K562 (cell line): ENCODE results near the gene LEPROT. TPM values are rescaled to one million over a fixed set of nuclear protein-coding genes. Genes with fewer than 3 reads are reported as not detected.

Experiments used
- ATAC-seq: fragments of 200-7000 bp; cut with Tn5 transposase; 3 replicates; pipeline ENCODE4 v1.9.1; 2020; ENCODE audit warnings: moderate library complexity
- BruUV-seq: library from RNA; stranded (reverse); fragments of 400-500 nt; replicated peaks from 2 replicates; lab custom pipeline; 2021; lab: Mats Ljungman, UMichigan
- CTCF ChIA-PET: fragments of 300-600 bp; formaldehyde crosslinking; extraction: SDS; loops from one replicate; lab custom pipeline; 2021; ENCODE audit warnings: low intra/inter-chr PET ratio; lab: Yijun Ruan, JAX
- POLR2A ChIA-PET: fragments of 300-600, 350-650 bp; sonication (Branson Sonifier 250); formaldehyde crosslinking; extraction: SDS; loops from one replicate; lab custom pipeline; 2021; ENCODE audit warnings: antibody characterized with exemption, inconsistent platforms; lab: Yijun Ruan, JAX
- DNase-seq, 4 experiments: peaks; one replicate each; pipeline versions ENCODE4 v3.0.0 to v3.0.0-alpha.2; 2011 to 2018; ENCODE audit warnings: low spot score in 3 of 4, mixed read lengths in 3 of 4; ENCODE audit errors: extremely low read depth in 1 of 4
- FAIRE-seq: peaks from 2 replicates; lab custom pipeline; 2011; peaks lifted over from hg19 to GRCh38; lab: Jason Lieb, UNC
- H2AFZ ChIP-seq: 2 replicates; pipeline ENCODE4 v1.6.0; 2011; ENCODE audit warnings: low read depth, low read length, control low read depth, inconsistent platforms
- H3K27ac ChIP-seq: fragments of 200-600 bp; 3 replicates; pipeline ENCODE4 v1.8.0; 2011; ENCODE audit warnings: low read depth, mild to moderate bottlenecking, control low read depth, inconsistent platforms, low read length, moderate library complexity, mixed read lengths; ENCODE audit errors: extremely low read depth
- H3K27me3 ChIP-seq, 2 experiments: fragments of 300-600 bp in 1 of 2; 2 replicates in 1 of 2; 3 replicates in 1 of 2; pipeline versions ENCODE4 v1.6.0 to v1.8.0; 2011; ENCODE audit warnings: inconsistent platforms in 2 of 2, low read length in 2 of 2, mild to moderate bottlenecking in 1 of 2, mixed read lengths in 1 of 2, moderate library complexity in 1 of 2; ENCODE audit not compliant: control insufficient read depth in 2 of 2, insufficient read depth in 2 of 2
- H3K36me3 ChIP-seq: fragments of 300-600 bp; 3 replicates; pipeline ENCODE4 v1.8.0; 2011; ENCODE audit warnings: mild to moderate bottlenecking, low read length, inconsistent platforms; ENCODE audit not compliant: control insufficient read depth, insufficient read depth
- H3K4me1 ChIP-seq, 2 experiments: fragments of 200-600 bp in 1 of 2; replicated peaks in 1 of 2; 2 replicates in 1 of 2; 3 replicates in 1 of 2; pipeline versions ENCODE4 v1.5.1 to v1.8.0; 2011; ENCODE audit warnings: inconsistent platforms in 2 of 2, low read length in 2 of 2, mild to moderate bottlenecking in 1 of 2, mixed read lengths in 1 of 2, moderate library complexity in 1 of 2; ENCODE audit not compliant: control insufficient read depth in 2 of 2, insufficient read depth in 2 of 2
- H3K4me2 ChIP-seq: 2 replicates; pipeline ENCODE4 v1.6.1; 2011; ENCODE audit warnings: low read length, control low read depth, inconsistent platforms, mixed read lengths; ENCODE audit not compliant: insufficient read depth
- H3K4me3 ChIP-seq: fragments of 200-600 bp; sonication (generic), shearing (Covaris generic); 2 replicates; pipeline ENCODE4 v1.5.1; 2016; ENCODE audit warnings: control low read depth, inconsistent platforms
- H3K79me2 ChIP-seq: fragments of 200-600 bp; 3 replicates; pipeline ENCODE4 v1.8.0; 2011; ENCODE audit warnings: low read length, inconsistent platforms; ENCODE audit not compliant: control insufficient read depth, insufficient read depth
- H3K9ac ChIP-seq, 2 experiments: 2 replicates each; pipeline versions ENCODE4 v1.6.0 to v1.6.1; 2011; ENCODE audit warnings: low read depth in 2 of 2, low read length in 2 of 2, control low read depth in 1 of 2, inconsistent platforms in 1 of 2, mild to moderate bottlenecking in 1 of 2, mixed read lengths in 1 of 2; ENCODE audit not compliant: insufficient read depth in 1 of 2
- H3K9me1 ChIP-seq: one replicate; pipeline ENCODE4 v1.6.0; 2011; ENCODE audit warnings: inconsistent platforms, mild to moderate bottlenecking, low read length, moderate library complexity; ENCODE audit not compliant: control insufficient read depth, insufficient read depth
- H3K9me3 ChIP-seq: replicated peaks from 2 replicates; pipeline ENCODE4 v1.5.1; 2011; ENCODE audit warnings: low read depth, low read length, inconsistent platforms; ENCODE audit not compliant: control insufficient read depth, insufficient read depth
- H4K20me1 ChIP-seq: replicated peaks from 2 replicates; pipeline ENCODE4 v1.6.1; 2011; ENCODE audit warnings: low read length, inconsistent platforms, mixed read lengths; ENCODE audit not compliant: control insufficient read depth, insufficient read depth
- C11orf30 ChIP-seq: fragments of 450-650 bp; IDR thresholded peaks from 2 replicates; pipeline ENCODE4 v1.6.1; 2016; ENCODE audit warnings: low read depth, mild to moderate bottlenecking
- FOSL1 ChIP-seq: fragments of 200-800 bp; sonication (Bioruptor generic); conservative IDR thresholded peaks from 2 replicates; pipeline ENCODE4 v1.6.1; 2016; ENCODE audit warnings: missing genetic modification characterization, missing compliant biosample characterization
- MEIS2 ChIP-seq: fragments of 450-650 bp; IDR thresholded peaks from 2 replicates; pipeline ENCODE4 v1.6.1; 2014; ENCODE audit warnings: mild to moderate bottlenecking; ENCODE audit not compliant: partially characterized antibody
- POLR2B ChIP-seq: fragments of 450-650 bp; IDR thresholded peaks from 2 replicates; pipeline ENCODE4 v1.6.1; 2018; ENCODE audit warnings: low read depth; ENCODE audit not compliant: partially characterized antibody
- RFX7 ChIP-seq: fragments of 250-450 bp; sonication (Bioruptor Pico); IDR thresholded peaks from 2 replicates; pipeline ENCODE4 v1.5.1; 2021; ENCODE audit warnings: mild to moderate bottlenecking
- SMARCA4 ChIP-seq: fragments of 450-650 bp; IDR thresholded peaks from 2 replicates; pipeline ENCODE4 v1.6.1; 2016
- SMARCB1 ChIP-seq: IDR thresholded peaks from 2 replicates; pipeline ENCODE4 v1.6.1; 2011; ENCODE audit warnings: improper control_type of control experiment, low read depth; ENCODE audit not compliant: insufficient read length
- ZNF316 ChIP-seq: fragments of 450-650 bp; IDR thresholded peaks from 2 replicates; pipeline ENCODE4 v1.6.1; 2016
- WGBS: fragments of 100-300 bp; shearing (Covaris generic); methylation state at CpG from one replicate; pipeline ENCODE4 v1.1.6; 2016; ENCODE audit warnings: low coverage, mixed read lengths; ENCODE audit not compliant: insufficient coverage; ENCODE audit errors: missing lambda C conversion rate; 5-methylcytosine and 5-hydroxymethylcytosine counted together
- in situ Hi-C: fragments of 300-500 bp; cut with MboI; formaldehyde crosslinking; loops from 4 replicates; pipeline ENCODE4 v1.15.0; 2018; ENCODE audit warnings: inconsistent platforms, mixed read lengths
- intact Hi-C: fragments of 100-400 bp; cut with micrococcal nuclease; formaldehyde crosslinking; loops from 2 replicates; pipeline ENCODE4 v1.14.2; 2022
- polyA plus RNA-seq, 8 experiments: library from polyadenylated mRNA; depleted of rRNA in 4 of 8; stranded (reverse) in 5 of 8; unstranded in 3 of 8; fragments of >200 nt; fragmentation: Nextera tagmentation in 2 of 8; fragmentation: Illumina TruSeq in 1 of 8; extraction: Ambion mirVana in 2 of 8; extraction: Trizol in 1 of 8; gene quantifications; 2 replicates each; pipeline versions ENCODE4 v1.2.1 to v1.2.3, GENCODE V29; 2011 to 2014; ENCODE audit warnings: inconsistent platforms in 1 of 8, missing spikeins in 1 of 8
- total RNA-seq, 7 experiments: library from RNA; depleted of rRNA in 6 of 7; stranded (reverse); fragments of >200 nt in 6 of 7; fragmentation: Illumina TruSeq in 2 of 7; extraction: Trizol in 2 of 7; gene quantifications; 2 replicates each; pipeline versions ENCODE4 v1.2.1 to v1.2.3, GENCODE V29; 2011 to 2021; ENCODE audit warnings: low replicate concordance in 1 of 7
- TF ChIP-seq, protein P1 (sequence below): fragments of 450-650 bp; IDR thresholded peaks from 2 replicates; pipeline ENCODE4 v1.6.1; 2016
- TF ChIP-seq, protein P2 (sequence below), 2 experiments: fragments of 450-650 bp; conservative IDR thresholded peaks; 2 replicates each; pipeline ENCODE4 v1.6.1; 2017; ENCODE audit warnings: mild to moderate bottlenecking in 2 of 2, moderate library complexity in 2 of 2
- TF ChIP-seq, protein P3 (sequence below), 2 experiments: fragments of 450-650 bp in 1 of 2; sonication (generic) in 1 of 2; formaldehyde crosslinking in 1 of 2; IDR thresholded peaks in 1 of 2; conservative IDR thresholded peaks in 1 of 2; 2 replicates each; pipeline versions ENCODE4 v1.6.1 to v1.8.1; 2016 to 2023; ENCODE audit warnings: mild to moderate bottlenecking in 2 of 2, moderate library complexity in 2 of 2, inconsistent platforms in 1 of 2, missing genetic modification reagents in 1 of 2
- TF ChIP-seq, protein P4 (sequence below): sonication (generic); IDR thresholded peaks from 2 replicates; pipeline ENCODE4 v1.6.1; 2016
- TF ChIP-seq, protein P5 (sequence below), 2 experiments: IDR thresholded peaks in 1 of 2; conservative IDR thresholded peaks in 1 of 2; 2 replicates each; pipeline ENCODE4 v1.6.1; 2016; ENCODE audit warnings: low read depth in 2 of 2, mild to moderate bottlenecking in 1 of 2, missing compliant biosample characterization in 1 of 2, missing genetic modification characterization in 1 of 2, moderate library complexity in 1 of 2

Gene LEPROT
- total and polyA plus RNA-seq, 9 of the 15 experiments (the other 6 are each of a cell fraction or from before 2014, with no cell fraction given), result 28.1 to 97.5 (median 45.8) TPM

DNA sequence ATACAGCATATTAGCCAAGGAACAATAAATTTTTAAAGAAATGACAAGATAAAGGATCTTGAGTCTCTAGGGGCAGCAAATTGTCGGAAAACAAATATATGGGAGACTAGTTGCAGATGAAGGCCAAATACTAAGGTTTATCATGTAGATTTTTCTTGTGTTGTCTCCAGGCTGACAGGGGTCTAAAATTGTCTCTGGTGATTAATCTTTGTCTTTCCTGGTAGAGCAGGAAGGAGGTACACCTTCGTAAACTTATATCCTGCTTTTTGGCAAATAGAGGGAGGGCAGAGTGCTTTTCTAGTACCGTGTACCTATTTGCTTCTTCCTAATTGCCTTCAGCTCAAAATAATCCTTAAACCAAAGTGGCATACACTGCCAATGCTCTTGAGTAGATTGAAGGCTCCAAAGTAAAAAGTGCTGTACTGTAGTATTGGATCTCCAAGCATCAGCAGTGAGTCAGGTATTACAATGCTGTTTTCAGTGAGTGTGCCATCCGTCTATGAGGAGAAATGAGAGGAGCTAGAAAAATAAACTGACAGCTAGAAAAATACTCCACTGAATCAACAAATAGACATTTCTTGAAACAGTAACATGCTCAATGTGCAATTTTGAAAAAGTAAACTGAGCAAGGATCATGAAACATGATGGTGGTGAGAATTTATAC lies 1.8 kb upstream of the LEPROT start:
- H2AFZ ChIP-seq, result peak overlapping the region; percentile 58
- no peaks in the 10 kb centered on the region for H3K9me3 ChIP-seq
- H3K27ac ChIP-seq, result peak overlapping the region; percentile 85
- no peaks in the 10 kb centered on the region for H3K27me3 ChIP-seq
- peaks cover 25% of the 10 kb centered on the region for H3K36me3 ChIP-seq
- H3K4me3 ChIP-seq, result no peak overlapping the region
- ATAC-seq (no peak), FAIRE-seq (no peak), DNase-seq (peak in 1 of 4 experiments; percentile 46)
- in situ Hi-C loops (loop anchor here (5.0 kb wide), 1 partner anchor 181 kb away; no protein-coding TSS in a partner anchor), intact Hi-C loops (no loop called here)
- peak overlapping the region; percentile 95 for H3K4me2 ChIP-seq
- peaks cover 34% of the 10 kb centered on the region for H3K79me2 ChIP-seq
- 22% methylated on average over 4 of the region's 4 CpGs for WGBS
- TF ChIP-seq ZNF316 (peak; percentile 70), FOSL1 (tag) (peak; percentile 49), RFX7 (CRISPR knock-in tag) (no peak), POLR2B (peak; percentile 24), C11orf30 (peak; percentile 33; the same call in 1 of the 2 replicates), SMARCA4 (peak; percentile 32; the same call in 1 of the 2 replicates), SMARCB1 (no peak), MEIS2 (peak; percentile 74)
- TF ChIP-seq, protein P1, sequence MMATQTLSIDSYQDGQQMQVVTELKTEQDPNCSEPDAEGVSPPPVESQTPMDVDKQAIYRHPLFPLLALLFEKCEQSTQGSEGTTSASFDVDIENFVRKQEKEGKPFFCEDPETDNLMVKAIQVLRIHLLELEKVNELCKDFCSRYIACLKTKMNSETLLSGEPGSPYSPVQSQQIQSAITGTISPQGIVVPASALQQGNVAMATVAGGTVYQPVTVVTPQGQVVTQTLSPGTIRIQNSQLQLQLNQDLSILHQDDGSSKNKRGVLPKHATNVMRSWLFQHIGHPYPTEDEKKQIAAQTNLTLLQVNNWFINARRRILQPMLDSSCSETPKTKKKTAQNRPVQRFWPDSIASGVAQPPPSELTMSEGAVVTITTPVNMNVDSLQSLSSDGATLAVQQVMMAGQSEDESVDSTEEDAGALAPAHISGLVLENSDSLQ, result peak; percentile 68; the same call in 1 of the 2 replicates
- TF ChIP-seq, protein P2, sequence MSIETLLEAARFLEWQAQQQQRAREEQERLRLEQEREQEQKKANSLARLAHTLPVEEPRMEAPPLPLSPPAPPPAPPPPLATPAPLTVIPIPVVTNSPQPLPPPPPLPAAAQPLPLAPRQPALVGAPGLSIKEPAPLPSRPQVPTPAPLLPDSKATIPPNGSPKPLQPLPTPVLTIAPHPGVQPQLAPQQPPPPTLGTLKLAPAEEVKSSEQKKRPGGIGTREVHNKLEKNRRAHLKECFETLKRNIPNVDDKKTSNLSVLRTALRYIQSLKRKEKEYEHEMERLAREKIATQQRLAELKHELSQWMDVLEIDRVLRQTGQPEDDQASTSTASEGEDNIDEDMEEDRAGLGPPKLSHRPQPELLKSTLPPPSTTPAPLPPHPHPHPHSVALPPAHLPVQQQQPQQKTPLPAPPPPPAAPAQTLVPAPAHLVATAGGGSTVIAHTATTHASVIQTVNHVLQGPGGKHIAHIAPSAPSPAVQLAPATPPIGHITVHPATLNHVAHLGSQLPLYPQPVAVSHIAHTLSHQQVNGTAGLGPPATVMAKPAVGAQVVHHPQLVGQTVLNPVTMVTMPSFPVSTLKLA (conservative IDR thresholded peaks at IDR 0.05), result 0 out of 4 replicates have a peak, but pooled peaks of 1 of the 2 experiments have one; percentile 5
- TF ChIP-seq, protein P3, sequence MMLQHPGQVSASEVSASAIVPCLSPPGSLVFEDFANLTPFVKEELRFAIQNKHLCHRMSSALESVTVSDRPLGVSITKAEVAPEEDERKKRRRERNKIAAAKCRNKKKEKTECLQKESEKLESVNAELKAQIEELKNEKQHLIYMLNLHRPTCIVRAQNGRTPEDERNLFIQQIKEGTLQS (IDR thresholded peaks at IDR 0.05), result no peak
- TF ChIP-seq, protein P3 (CRISPR knock-in tag; conservative IDR thresholded peaks at IDR 0.05), result no peak
- TF ChIP-seq, protein P4, sequence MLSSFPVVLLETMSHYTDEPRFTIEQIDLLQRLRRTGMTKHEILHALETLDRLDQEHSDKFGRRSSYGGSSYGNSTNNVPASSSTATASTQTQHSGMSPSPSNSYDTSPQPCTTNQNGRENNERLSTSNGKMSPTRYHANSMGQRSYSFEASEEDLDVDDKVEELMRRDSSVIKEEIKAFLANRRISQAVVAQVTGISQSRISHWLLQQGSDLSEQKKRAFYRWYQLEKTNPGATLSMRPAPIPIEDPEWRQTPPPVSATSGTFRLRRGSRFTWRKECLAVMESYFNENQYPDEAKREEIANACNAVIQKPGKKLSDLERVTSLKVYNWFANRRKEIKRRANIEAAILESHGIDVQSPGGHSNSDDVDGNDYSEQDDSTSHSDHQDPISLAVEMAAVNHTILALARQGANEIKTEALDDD, result 0 out of 2 replicates have a peak, but pooled peaks have one; percentile 30
- TF ChIP-seq, protein P5, sequence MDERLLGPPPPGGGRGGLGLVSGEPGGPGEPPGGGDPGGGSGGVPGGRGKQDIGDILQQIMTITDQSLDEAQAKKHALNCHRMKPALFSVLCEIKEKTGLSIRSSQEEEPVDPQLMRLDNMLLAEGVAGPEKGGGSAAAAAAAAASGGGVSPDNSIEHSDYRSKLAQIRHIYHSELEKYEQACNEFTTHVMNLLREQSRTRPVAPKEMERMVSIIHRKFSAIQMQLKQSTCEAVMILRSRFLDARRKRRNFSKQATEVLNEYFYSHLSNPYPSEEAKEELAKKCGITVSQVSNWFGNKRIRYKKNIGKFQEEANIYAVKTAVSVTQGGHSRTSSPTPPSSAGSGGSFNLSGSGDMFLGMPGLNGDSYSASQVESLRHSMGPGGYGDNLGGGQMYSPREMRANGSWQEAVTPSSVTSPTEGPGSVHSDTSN (CRISPR knock-in tag; IDR thresholded peaks at IDR 0.05; ENCODE audit: low read depth), result no peak
- TF ChIP-seq, protein P5 (tag; conservative IDR thresholded peaks at IDR 0.05; ENCODE audit: low read depth), result peak; percentile 68
- H3K9ac ChIP-seq, result peak overlapping the region in 1 of 2 experiments; percentile 68; a peak in 3 of 4 replicates
- BruUV-seq, result no TSS peak
- CTCF ChIA-PET, result no interaction called here
- no peaks in the 10 kb centered on the region; the same call in 1 of the 2 replicates for H4K20me1 ChIP-seq
- POLR2A ChIA-PET, result interaction anchor here (0.6 to 2.7 kb wide), 6 partner anchors 11 to 686 kb away, joined by 3 to 7 read pairs (median 3); no protein-coding TSS in a partner anchor
- no peaks in the 10 kb centered on the region for H3K9me1 ChIP-seq
- peaks cover 26 to 54% of the 10 kb centered on the region in 2 experiments for H3K4me1 ChIP-seq
